Natural killer cell treated with Interleukin-12 subunit alpha and Interleukin-12 subunit beta and Interleukin-15 and Interleukin-18, amount 100 ng/mL, for 72 hours (primary cell): ENCODE data around the gene PRDM10. TPM values are rescaled to one million over a fixed set of nuclear protein-coding genes. Genes with fewer than 3 reads are reported as not detected.
"Not testable (repeated sequence)": the region's sequence is repeated elsewhere in the genome, so short reads cannot be mapped to it uniquely, and the experiment has no call there.

Experiments used
- ATAC-seq, 2 donors: fragments of 150-1000 bp; cut with Tn5 transposase in 1 of 2; sonication (Bioruptor Pico), chemical (Tn5 transposase) in 1 of 2; 2 replicates each; pipeline ENCODE4 v1.10.0; 2021
- DNase-seq: peaks from one replicate; pipeline ENCODE4 v3.0.0; 2022; ENCODE audit warnings: low spot score
- H3K27ac Mint-ChIP-seq, 2 donors: 1 replicate in 1 of 2; 2 replicates in 1 of 2; pipeline ENCODE4 v1.8.0; 2022; ENCODE audit warnings: mixed read lengths in 2 of 2, mild to moderate bottlenecking in 1 of 2, moderate library complexity in 1 of 2
- H3K27me3 Mint-ChIP-seq, 2 donors: 1 replicate in 1 of 2; 2 replicates in 1 of 2; pipeline ENCODE4 v1.8.0; 2022; ENCODE audit warnings: mixed read lengths in 2 of 2
- H3K36me3 Mint-ChIP-seq: one replicate; pipeline ENCODE4 v1.8.0; 2022; ENCODE audit warnings: mixed read lengths
- H3K4me1 Mint-ChIP-seq, 2 donors: 1 replicate in 1 of 2; 2 replicates in 1 of 2; pipeline ENCODE4 v1.8.0; 2022; ENCODE audit warnings: low read depth in 2 of 2, mixed read lengths in 2 of 2, mild to moderate bottlenecking in 1 of 2
- H3K4me3 Mint-ChIP-seq: one replicate; pipeline ENCODE4 v1.8.0; 2022; ENCODE audit warnings: mixed read lengths
- H3K9me3 Mint-ChIP-seq: 2 replicates; pipeline ENCODE4 v1.8.0; 2022; ENCODE audit warnings: mixed read lengths
- total RNA-seq, 2 donors: library from RNA; stranded (reverse); gene quantifications; one replicate each; pipeline ENCODE4 v1.2.3, GENCODE V29; 2022

The PRDM10 gene
- total RNA-seq, 2 donors from 2014 or later, result 14.6 to 18.7 TPM

GRCh38 chr11:130029137-130029536, 26.5 kb upstream of the PRDM10 start:
- H3K9me3 Mint-ChIP-seq, result no peaks in the 10 kb centered on the region
- no peak overlapping the region for H3K27ac Mint-ChIP-seq
- H3K27me3 Mint-ChIP-seq, result peaks cover 0 to 3% of the 10 kb centered on the region in 2 donors

GRCh38 chr11:130025371-130025770, 22.7 kb upstream of the PRDM10 start:
- Mint-ChIP-seq H3K9me3 (no peaks in the 10 kb centered on the region), H3K4me1 (no peaks in the 10 kb centered on the region), H3K27me3 (peaks cover 6 to 13% of the 10 kb centered on the region in 2 donors), H3K27ac (no peak overlapping the region), H3K36me3 (no peaks in the 10 kb centered on the region), H3K4me3 (no peak overlapping the region)
- no peak for DNase-seq
- no peak for ATAC-seq

More at GRCh38 chr11:130029137-130029536, 26.5 kb upstream of the PRDM10 start:
- H3K4me3 Mint-ChIP-seq, result no peak overlapping the region
- DNase-seq (no peak), ATAC-seq (no peak)
- H3K36me3 Mint-ChIP-seq, result no peaks in the 10 kb centered on the region
- H3K4me1 Mint-ChIP-seq, result no peaks in the 10 kb centered on the region

GRCh38 chr11:130024361-130024760, 21.7 kb upstream of the PRDM10 start:
- Mint-ChIP-seq H3K27me3 (peaks cover 6 to 13% of the 10 kb centered on the region in 2 donors), H3K4me3 (no peak overlapping the region), H3K9me3 (no peaks in the 10 kb centered on the region), H3K27ac (no peak overlapping the region), H3K4me1 (no peaks in the 10 kb centered on the region), H3K36me3 (no peaks in the 10 kb centered on the region)
- ATAC-seq (no peak), DNase-seq (no peak)

GRCh38 chr11:130023204-130023603, 20.6 kb upstream of the PRDM10 start:
- DNase-seq, result no peak
- Mint-ChIP-seq H3K4me3 (no peak overlapping the region), H3K36me3 (no peaks in the 10 kb centered on the region), H3K27ac (no peak overlapping the region), H3K27me3 (peaks cover 6 to 13% of the 10 kb centered on the region in 2 donors), H3K4me1 (no peaks in the 10 kb centered on the region), H3K9me3 (no peaks in the 10 kb centered on the region)
- ATAC-seq, result no peak

GRCh38 chr11:130022799-130023198, 20.2 kb upstream of the PRDM10 start:
- Mint-ChIP-seq H3K27me3 (peaks cover 6 to 13% of the 10 kb centered on the region in 2 donors), H3K36me3 (no peaks in the 10 kb centered on the region), H3K27ac (no peak overlapping the region), H3K4me1 (no peaks in the 10 kb centered on the region), H3K4me3 (peak overlapping the region; percentile 15), H3K9me3 (no peaks in the 10 kb centered on the region)
- ATAC-seq (no peak), DNase-seq (no peak)

- not testable (repeated sequence) for ATAC-seq, H3K9me3 Mint-ChIP-seq, H3K4me1 Mint-ChIP-seq, H3K27ac Mint-ChIP-seq, H3K4me3 Mint-ChIP-seq, H3K36me3 Mint-ChIP-seq, DNase-seq
- peaks cover 6 to 13% of the 10 kb centered on the region in 2 donors for H3K27me3 Mint-ChIP-seq
Measured at GRCh38 chr11:130021606-130022005, 19.0 kb upstream of the PRDM10 start.

GRCh38 chr11:130020323-130020722, 17.7 kb upstream of the PRDM10 start:
- H3K36me3 Mint-ChIP-seq, result peaks cover 5% of the 10 kb centered on the region
- H3K9me3 Mint-ChIP-seq, result no peaks in the 10 kb centered on the region
- ATAC-seq (no peak), DNase-seq (no peak)
- peaks cover 6 to 19% of the 10 kb centered on the region in 2 donors for H3K27me3 Mint-ChIP-seq
- H3K4me3 Mint-ChIP-seq, result no peak overlapping the region
- no peaks in the 10 kb centered on the region for H3K4me1 Mint-ChIP-seq
- no peak overlapping the region for H3K27ac Mint-ChIP-seq

GRCh38 chr11:130015846-130016245, 13.2 kb upstream of the PRDM10 start:
- DNase-seq, ATAC-seq, H3K4me1 Mint-ChIP-seq, H3K27ac Mint-ChIP-seq, H3K36me3 Mint-ChIP-seq, H3K4me3 Mint-ChIP-seq, H3K27me3 Mint-ChIP-seq, H3K9me3 Mint-ChIP-seq: not testable (repeated sequence)

- DNase-seq (no peak), ATAC-seq (no peak)
- no peaks in the 10 kb centered on the region for H3K9me3 Mint-ChIP-seq
- no peaks in the 10 kb centered on the region for H3K36me3 Mint-ChIP-seq
- peak overlapping the region in 1 of 2 donors; percentile 12 for H3K27ac Mint-ChIP-seq
- no peak overlapping the region for H3K4me3 Mint-ChIP-seq
- no peaks in the 10 kb centered on the region for H3K27me3 Mint-ChIP-seq
- H3K4me1 Mint-ChIP-seq, result peaks cover 6 to 7% of the 10 kb centered on the region in 2 donors
Measured at GRCh38 chr11:130008326-130008725, 5.7 kb upstream of the PRDM10 start.

- no peak overlapping the region for H3K4me3 Mint-ChIP-seq
- H3K27ac Mint-ChIP-seq, result peak overlapping the region in 1 of 2 donors; percentile 6
- no peak for DNase-seq
- H3K9me3 Mint-ChIP-seq, result no peaks in the 10 kb centered on the region
- H3K27me3 Mint-ChIP-seq, result no peaks in the 10 kb centered on the region
- H3K36me3 Mint-ChIP-seq, result no peaks in the 10 kb centered on the region
- no peak for ATAC-seq
- peaks cover 7 to 10% of the 10 kb centered on the region in 2 donors for H3K4me1 Mint-ChIP-seq
Measured at GRCh38 chr11:130006929-130007328, 4.3 kb upstream of the PRDM10 start.

GRCh38 chr11:130003717-130004001, 1.0 kb upstream of the PRDM10 start:
- Mint-ChIP-seq H3K36me3 (no peaks in the 10 kb centered on the region), H3K4me1 (peaks cover 20 to 22% of the 10 kb centered on the region in 2 donors), H3K4me3 (peak overlapping the region; percentile 98), H3K27ac (peak overlapping the region; percentile 97 to 100), H3K27me3 (no peaks in the 10 kb centered on the region), H3K9me3 (no peaks in the 10 kb centered on the region)
- no peak for ATAC-seq
- DNase-seq, result no peak

- Mint-ChIP-seq H3K4me3 (peak overlapping the region; percentile 98), H3K9me3 (no peaks in the 10 kb centered on the region), H3K27me3 (no peaks in the 10 kb centered on the region), H3K27ac (peak overlapping the region; percentile 97 to 100), H3K36me3 (no peaks in the 10 kb centered on the region), H3K4me1 (peaks cover 20 to 26% of the 10 kb centered on the region in 2 donors)
- ATAC-seq, result peak; percentile 85 to 90
- DNase-seq, result peak; percentile 93
Measured at GRCh38 chr11:130002846-130003716, 446 bp upstream of the PRDM10 start.

GRCh38 chr11:130001461-130002351, 929 bp downstream of the PRDM10 start:
- Mint-ChIP-seq H3K27me3 (no peaks in the 10 kb centered on the region), H3K4me1 (peaks cover 22 to 31% of the 10 kb centered on the region in 2 donors), H3K27ac (peak overlapping the region; percentile 90 to 97), H3K4me3 (peak overlapping the region; percentile 98), H3K9me3 (no peaks in the 10 kb centered on the region), H3K36me3 (peaks cover 3% of the 10 kb centered on the region)
- no peak for DNase-seq
- ATAC-seq, result peak; percentile 44 to 48
